C4-2B (cell line): ENCODE data around the gene EFTUD2.

Experiments used
- H3K27ac ChIP-seq: fragments of 450-650 bp; 2 replicates; pipeline ENCODE4 v1.5.1; 2017
- ZFX ChIP-seq: fragments of 450-650 bp; IDR thresholded peaks from 2 replicates; pipeline ENCODE4 v1.6.1; 2017
- TF ChIP-seq, protein P1 (sequence below): fragments of 450-650 bp; conservative IDR thresholded peaks from 2 replicates; pipeline ENCODE4 v1.5.1; 2017; ENCODE audit warnings: mild to moderate bottlenecking

EFTUD2 gene

DNA sequence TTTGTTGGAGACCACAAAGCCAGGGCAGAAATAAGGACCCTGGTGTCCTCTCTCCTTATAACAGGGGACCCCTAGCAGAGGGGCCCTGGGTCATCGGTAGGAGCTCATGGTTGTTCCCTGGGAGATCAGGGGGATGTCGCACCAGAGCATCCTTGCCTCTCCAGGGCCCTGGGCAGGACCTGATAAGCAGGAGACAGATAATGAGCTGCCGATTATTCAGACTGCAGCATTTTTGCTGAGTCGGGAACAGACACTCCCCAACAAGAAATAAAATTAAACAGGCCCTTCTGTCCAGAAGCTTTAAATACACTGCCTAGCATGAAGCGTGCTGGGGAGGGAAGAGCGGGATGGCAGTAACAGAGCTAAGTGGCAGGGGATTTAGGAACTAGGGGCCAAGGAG is 31.4 kb upstream of the EFTUD2 start:
- H3K27ac ChIP-seq: no peak overlapping the region
- TF ChIP-seq, protein P1, sequence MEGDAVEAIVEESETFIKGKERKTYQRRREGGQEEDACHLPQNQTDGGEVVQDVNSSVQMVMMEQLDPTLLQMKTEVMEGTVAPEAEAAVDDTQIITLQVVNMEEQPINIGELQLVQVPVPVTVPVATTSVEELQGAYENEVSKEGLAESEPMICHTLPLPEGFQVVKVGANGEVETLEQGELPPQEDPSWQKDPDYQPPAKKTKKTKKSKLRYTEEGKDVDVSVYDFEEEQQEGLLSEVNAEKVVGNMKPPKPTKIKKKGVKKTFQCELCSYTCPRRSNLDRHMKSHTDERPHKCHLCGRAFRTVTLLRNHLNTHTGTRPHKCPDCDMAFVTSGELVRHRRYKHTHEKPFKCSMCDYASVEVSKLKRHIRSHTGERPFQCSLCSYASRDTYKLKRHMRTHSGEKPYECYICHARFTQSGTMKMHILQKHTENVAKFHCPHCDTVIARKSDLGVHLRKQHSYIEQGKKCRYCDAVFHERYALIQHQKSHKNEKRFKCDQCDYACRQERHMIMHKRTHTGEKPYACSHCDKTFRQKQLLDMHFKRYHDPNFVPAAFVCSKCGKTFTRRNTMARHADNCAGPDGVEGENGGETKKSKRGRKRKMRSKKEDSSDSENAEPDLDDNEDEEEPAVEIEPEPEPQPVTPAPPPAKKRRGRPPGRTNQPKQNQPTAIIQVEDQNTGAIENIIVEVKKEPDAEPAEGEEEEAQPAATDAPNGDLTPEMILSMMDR: no peak
- TF ChIP-seq ZFX: no peak

DNA sequence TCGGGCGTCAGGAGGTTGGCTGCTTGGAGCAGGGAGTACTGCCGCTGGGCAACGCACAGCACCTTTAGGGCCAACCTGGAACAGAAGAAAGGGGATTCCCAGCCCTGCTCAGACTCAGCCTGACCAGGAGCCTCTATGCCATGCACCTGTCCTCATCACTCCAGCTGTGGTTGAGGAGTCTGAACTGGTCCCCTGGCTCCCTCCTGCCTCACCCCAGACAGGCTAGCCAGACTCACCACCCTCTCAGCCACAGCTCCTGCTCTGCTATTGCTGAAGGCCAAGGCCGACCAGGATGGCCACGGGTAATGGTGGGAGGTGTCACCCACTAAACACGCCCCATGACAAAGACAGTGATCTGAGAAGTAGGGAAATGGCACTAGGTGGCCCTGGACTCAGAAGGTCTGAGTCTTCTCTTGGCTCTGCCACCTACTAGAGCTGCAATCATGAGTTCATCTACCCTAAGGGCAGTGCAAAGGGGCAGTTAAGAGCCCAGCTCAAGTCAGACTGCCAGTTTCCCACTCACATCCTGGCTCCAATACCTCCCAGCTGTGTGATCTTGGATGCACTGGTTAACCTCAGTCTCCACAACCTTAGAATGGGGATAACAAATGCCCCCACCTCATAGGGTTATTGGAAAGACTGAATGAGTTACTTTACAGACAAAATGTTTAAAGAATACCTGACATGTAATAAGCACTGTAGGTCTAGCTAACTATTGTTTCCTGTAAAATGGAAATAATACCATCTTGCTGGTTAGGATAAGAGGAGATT is 29.9 kb upstream of the EFTUD2 start:
- no peak overlapping the region for H3K27ac ChIP-seq
- no peak for TF ChIP-seq ZFX
- TF ChIP-seq, protein P1: no peak

DNA sequence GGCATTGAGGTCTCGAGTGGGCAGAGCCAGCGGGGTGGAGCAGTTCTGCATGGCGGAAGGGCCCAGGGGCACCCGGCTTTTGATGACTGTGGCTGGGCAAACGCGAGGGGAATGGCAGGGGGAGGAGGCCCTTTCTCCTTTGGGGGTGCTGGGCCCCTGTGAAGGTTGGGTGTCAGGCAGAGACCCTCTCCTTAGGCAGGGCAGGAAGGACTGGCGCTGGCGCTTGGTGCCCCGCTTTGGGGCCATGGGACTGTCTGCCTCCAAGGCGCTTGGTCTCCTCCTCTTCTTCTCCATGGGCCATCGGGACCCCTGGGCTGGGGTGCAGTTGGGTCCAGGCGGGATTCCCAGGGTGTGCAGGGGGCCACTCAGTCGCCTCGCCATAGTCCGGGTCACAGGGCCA is 28.9 kb upstream of the EFTUD2 start:
- TF ChIP-seq ZFX: no peak
- TF ChIP-seq, protein P1: no peak
- no peak overlapping the region for H3K27ac ChIP-seq

DNA sequence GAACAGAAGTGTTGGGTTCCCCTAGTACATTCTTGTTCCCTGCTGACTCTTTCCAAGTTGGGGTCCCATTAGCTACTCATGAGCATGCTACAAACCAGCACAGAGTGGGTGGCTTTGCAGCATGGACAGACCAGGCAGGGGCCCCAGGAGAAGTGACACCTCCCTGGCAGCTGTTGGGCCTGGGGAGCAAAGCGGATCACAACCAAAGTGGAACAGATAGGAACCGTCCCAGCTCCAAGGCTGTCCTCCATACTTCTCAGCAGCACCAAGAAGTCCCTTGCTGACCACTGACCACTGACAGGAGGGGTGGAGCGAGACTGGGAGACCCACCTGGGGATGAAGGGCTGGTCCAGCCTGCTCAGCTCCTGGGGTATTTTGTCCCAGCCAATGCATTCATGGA is 28.5 kb upstream of the EFTUD2 start:
- TF ChIP-seq, protein P1: no peak
- TF ChIP-seq ZFX: no peak
- no peak overlapping the region for H3K27ac ChIP-seq

DNA sequence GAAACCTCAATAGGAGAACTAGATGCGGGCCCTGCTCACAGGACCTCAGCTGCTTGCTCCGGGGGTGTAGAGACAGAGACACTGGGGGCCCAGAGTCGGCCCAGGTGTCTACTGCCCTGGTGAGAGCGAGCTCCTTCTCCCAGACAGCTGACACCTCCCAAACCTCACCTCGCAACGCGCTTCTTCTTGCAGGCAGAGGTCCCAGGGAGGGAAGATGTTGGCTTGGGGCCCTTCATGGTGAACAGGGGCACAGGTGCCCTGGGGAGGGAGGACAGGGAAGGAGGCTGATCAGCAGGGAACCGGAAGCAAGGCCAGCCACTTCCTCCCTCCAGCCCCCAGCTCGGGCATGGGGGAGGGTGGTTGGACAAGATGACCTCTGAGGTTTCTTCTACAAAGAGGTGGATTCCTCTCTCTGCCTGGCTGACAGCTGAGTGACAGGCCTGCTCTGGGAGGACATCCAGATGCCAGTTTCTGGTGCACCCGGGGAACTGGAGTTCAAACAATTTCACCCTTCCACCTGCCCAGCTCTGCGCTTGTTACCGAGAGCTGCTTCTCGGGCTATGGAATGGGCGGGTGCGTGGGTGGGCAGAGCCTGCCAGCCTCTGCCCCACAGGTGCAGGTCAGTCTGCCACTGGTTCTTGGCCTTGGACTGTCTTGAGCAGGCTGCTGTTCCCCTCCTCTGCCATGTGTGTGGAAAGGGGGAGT is 27.7 kb upstream of the EFTUD2 start:
- H3K27ac ChIP-seq: no peak overlapping the region
- TF ChIP-seq ZFX: no peak
- TF ChIP-seq, protein P1: no peak

DNA sequence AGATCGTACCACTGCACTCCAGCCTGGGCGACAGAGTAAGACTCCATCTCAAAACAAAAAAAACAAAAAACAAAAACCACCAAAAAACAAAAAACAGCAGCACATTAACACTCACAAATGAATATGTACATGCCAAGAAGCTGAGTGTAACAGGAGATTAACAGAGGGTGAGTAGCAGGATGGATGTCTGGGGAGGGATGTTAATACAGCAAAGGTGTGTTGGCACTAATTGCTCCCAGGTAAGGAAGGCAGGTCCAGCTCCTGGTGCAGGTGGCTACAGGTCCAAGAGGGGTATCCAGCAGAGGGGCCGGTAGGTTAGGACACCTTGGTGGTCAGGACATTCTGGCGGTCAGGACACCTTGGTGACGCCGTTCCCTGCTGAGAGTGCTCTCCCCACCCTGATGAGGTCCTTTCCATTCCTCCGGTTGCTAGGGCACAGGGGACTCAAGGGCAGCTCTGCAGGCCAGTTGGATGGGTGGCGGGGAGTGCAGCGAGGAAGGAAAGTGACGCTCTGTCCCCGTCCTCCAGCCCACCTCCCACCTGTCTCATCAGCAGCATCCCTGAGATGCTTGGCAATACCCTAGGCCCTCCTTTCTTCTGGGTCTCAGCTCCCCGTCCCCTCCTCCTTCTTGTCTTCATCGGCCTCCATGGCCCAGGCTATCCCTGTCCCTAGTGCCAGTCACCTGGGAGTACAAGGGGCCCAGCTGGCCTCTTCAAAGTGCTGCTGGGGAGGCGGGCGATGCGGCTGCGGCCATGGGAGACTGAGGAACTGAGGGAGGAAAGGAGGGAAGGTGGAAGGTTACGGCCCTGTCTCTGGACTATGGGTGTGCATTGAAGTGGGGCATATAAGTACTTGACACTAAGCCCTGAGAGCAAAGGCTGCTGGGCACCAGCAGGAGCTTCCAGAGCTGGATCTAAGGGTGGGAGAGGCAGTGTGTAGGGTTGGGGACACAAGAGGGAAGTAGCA is 26.8 kb upstream of the EFTUD2 start:
- no peak overlapping the region for H3K27ac ChIP-seq
- TF ChIP-seq ZFX: no peak

DNA sequence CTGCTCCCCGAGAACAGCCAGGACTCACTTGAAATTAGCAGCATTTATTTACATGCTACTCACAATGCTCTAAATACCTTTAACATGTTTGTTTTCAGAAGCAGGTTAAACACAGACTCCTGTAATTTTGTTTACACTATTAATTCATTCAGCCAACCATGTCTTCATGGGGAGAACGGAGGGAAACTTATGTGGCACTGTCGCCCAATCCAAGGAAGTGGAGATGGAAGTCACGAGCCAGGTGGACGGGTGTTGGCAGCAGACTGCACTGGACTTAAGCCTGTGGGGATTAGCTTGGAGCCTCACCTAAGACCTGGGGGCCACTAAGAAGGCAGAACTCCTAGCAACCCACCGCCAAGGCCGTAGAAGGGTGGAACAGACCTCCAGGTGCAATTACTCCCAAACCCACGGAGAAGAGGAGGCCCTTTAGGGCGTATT is 24.9 kb upstream of the EFTUD2 start:
- no peak overlapping the region for H3K27ac ChIP-seq
- no peak for TF ChIP-seq ZFX
- TF ChIP-seq, protein P1: no peak
